Measurements from ENCODE around the gene SETD3. TPM values are rescaled to one million over a fixed set of nuclear protein-coding genes. Genes with fewer than 3 reads are reported as not detected.

SETD3 gene
- total RNA-seq, 1 donor from 2014 or later, result 62.8 TPM

DNA sequence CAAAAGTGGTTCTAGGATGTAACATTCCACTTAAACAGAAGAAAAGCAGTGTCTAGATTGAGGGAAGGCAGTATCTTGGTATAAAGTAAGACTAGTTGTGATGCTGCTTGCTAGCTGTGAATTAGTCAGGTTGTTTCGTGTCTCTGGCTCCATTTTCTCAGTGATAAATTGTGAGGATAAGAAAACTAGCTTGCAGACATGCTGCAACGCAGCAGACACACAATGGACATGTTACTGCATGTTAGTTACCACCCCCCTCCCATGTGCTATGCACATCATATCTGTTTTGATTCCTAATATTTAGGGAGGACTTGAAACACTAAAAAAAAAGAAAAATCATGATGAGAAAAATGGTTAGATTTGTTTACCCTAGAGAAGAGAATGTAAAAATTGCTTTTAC, 3.4 kb upstream of the SETD3 start:
- no peaks in the 10 kb centered on the region for H3K27me3 ChIP-seq (ENCODE audit: insufficient read depth, low read length)
- H4K20me1 ChIP-seq (ENCODE audit: insufficient read depth, low read length), result peaks cover 84% of the 10 kb centered on the region
- Mint-ChIP-seq H3K27me3 (ENCODE audit: low read depth, unreplicated experiment) (no peaks in the 10 kb centered on the region), H3K4me3 (ENCODE audit: unreplicated experiment) (peak overlapping the region; percentile 98), H3K36me3 (ENCODE audit: low read depth, unreplicated experiment) (no peaks in the 10 kb centered on the region), H3K27ac (ENCODE audit: unreplicated experiment) (peak overlapping the region; percentile 2), H3K9me3 (ENCODE audit: unreplicated experiment) (no peaks in the 10 kb centered on the region), H3K4me1 (ENCODE audit: low read depth, unreplicated experiment) (peaks cover 36% of the 10 kb centered on the region)
- no peak overlapping the region for H2AFZ ChIP-seq (ENCODE audit: low read depth, low read length)
- no peak for TF ChIP-seq EZH2 (IDR thresholded peaks at IDR 0.05; ENCODE audit: insufficient read depth, low read length)
- TF ChIP-seq, protein P1, sequence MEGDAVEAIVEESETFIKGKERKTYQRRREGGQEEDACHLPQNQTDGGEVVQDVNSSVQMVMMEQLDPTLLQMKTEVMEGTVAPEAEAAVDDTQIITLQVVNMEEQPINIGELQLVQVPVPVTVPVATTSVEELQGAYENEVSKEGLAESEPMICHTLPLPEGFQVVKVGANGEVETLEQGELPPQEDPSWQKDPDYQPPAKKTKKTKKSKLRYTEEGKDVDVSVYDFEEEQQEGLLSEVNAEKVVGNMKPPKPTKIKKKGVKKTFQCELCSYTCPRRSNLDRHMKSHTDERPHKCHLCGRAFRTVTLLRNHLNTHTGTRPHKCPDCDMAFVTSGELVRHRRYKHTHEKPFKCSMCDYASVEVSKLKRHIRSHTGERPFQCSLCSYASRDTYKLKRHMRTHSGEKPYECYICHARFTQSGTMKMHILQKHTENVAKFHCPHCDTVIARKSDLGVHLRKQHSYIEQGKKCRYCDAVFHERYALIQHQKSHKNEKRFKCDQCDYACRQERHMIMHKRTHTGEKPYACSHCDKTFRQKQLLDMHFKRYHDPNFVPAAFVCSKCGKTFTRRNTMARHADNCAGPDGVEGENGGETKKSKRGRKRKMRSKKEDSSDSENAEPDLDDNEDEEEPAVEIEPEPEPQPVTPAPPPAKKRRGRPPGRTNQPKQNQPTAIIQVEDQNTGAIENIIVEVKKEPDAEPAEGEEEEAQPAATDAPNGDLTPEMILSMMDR (IDR thresholded peaks at IDR 0.05; ENCODE audit: insufficient read depth, low read depth, low read length), result no peak
- H3K4me2 ChIP-seq (ENCODE audit: low read length), result no peak overlapping the region
- no peaks in the 10 kb centered on the region for H3K36me3 ChIP-seq (ENCODE audit: insufficient read depth, low read length)
- H3K4me1 ChIP-seq (ENCODE audit: insufficient read depth, low read length), result peaks cover 5% of the 10 kb centered on the region
- H3K4me3 ChIP-seq (ENCODE audit: insufficient read depth, low read depth, low read length), result no peak overlapping the region
- no peak overlapping the region for H3K27ac ChIP-seq (ENCODE audit: low read depth, low read length)
- no peak for FAIRE-seq
- H3K9me3 ChIP-seq (ENCODE audit: insufficient read depth, low read depth, low read length), result no peaks in the 10 kb centered on the region
- no peak overlapping the region for H3K9ac ChIP-seq (ENCODE audit: low read length)
- H3K79me2 ChIP-seq (ENCODE audit: insufficient read depth, low read length), result peaks cover 91% of the 10 kb centered on the region
- DNase-seq (ENCODE audit: low read depth), result no peak

DNA sequence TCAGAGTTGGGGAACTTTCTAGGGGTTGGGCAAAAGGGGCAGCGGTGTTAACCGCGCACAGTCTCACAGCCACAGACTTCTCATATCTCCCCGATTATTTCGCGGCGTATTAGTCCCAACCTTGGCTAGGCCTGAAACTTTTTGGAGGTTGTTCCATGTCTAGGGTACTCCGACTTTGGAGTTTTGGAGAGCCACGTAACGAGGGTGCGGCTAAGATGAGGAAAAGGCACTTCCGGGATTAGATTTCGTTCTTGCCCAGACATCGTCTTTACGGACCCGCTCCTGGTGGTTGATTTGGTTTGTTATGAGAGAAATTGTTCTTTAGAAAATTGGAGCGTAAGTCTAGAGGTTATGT, 1.1 kb upstream of the SETD3 start:
- Mint-ChIP-seq H3K9me3 (ENCODE audit: unreplicated experiment) (no peaks in the 10 kb centered on the region), H3K36me3 (ENCODE audit: low read depth, unreplicated experiment) (no peaks in the 10 kb centered on the region), H3K27ac (ENCODE audit: unreplicated experiment) (peak overlapping the region; percentile 99), H3K4me3 (ENCODE audit: unreplicated experiment) (peak overlapping the region; percentile 98), H3K27me3 (ENCODE audit: low read depth, unreplicated experiment) (no peaks in the 10 kb centered on the region), H3K4me1 (ENCODE audit: low read depth, unreplicated experiment) (peaks cover 40% of the 10 kb centered on the region)
- H3K27me3 ChIP-seq (ENCODE audit: insufficient read depth, low read length), result no peaks in the 10 kb centered on the region
- no peaks in the 10 kb centered on the region for H3K36me3 ChIP-seq (ENCODE audit: insufficient read depth, low read length)
- peaks cover 89% of the 10 kb centered on the region for H3K79me2 ChIP-seq (ENCODE audit: insufficient read depth, low read length)
- peak overlapping the region; percentile 81 for H2AFZ ChIP-seq (ENCODE audit: low read depth, low read length)
- no peak for FAIRE-seq
- peak overlapping the region; percentile 92 for H3K27ac ChIP-seq (ENCODE audit: low read depth, low read length)
- peak overlapping the region; percentile 94 for H3K4me2 ChIP-seq (ENCODE audit: low read length)
- H3K4me3 ChIP-seq (ENCODE audit: insufficient read depth, low read depth, low read length), result peak overlapping the region; percentile 96
- H4K20me1 ChIP-seq (ENCODE audit: insufficient read depth, low read length), result peaks cover 77% of the 10 kb centered on the region
- no peaks in the 10 kb centered on the region for H3K9me3 ChIP-seq (ENCODE audit: insufficient read depth, low read depth, low read length)
- peak; percentile 27 for DNase-seq (ENCODE audit: low read depth)
- TF ChIP-seq, protein P1 (IDR thresholded peaks at IDR 0.05; ENCODE audit: insufficient read depth, low read depth, low read length), result no peak
- no peak for TF ChIP-seq EZH2 (IDR thresholded peaks at IDR 0.05; ENCODE audit: insufficient read depth, low read length)
- H3K4me1 ChIP-seq (ENCODE audit: insufficient read depth, low read length), result peaks cover 9% of the 10 kb centered on the region
- H3K9ac ChIP-seq (ENCODE audit: low read length), result peak overlapping the region; percentile 96

DNA sequence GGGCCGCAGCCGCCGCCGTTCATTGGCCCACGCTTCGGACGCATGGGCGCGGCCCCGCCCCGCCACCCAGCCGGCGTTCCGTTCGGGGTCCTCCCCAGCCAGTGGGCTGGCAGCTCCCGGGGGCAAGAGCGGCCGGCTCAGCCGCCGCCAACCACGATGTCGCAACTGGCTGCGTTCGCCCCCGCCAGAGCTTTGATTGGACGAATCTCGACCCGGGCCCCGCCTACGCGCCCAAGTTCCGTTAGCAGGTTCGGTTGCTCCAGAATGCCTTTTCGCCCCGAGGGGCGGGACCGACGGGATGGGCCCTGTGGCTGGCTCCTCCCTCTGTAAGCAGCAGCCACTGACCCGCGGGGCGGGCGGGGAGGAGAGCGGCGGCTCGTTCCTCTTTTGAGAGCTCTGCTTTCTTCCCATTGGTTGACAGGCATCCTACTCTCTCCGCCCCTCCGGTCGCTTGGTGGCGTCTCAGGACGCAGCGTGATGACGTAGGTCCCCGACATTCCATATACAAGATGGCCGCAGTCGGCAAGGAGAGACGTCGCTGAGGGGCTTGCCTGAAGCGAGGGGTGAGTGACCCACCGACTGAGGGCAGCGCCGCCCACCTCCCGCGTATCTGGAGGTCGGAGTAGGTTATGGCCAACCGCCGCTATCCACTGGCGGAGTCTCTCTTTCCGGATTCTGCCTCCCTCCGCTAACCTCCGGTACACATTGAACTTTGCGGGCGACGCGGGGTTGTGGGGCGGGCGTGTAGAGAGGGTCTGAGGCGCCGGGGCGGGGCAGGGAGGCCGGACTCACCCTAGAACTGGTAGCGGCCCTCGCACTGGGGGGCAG, 472 bp upstream of the SETD3 start, which contains the start of gene CCNK:
CCNK (plus strand) TSS at position 493 of the 828 bp plus-strand sequence. CDS start 11,269 bp downstream, outside the sequence.
- TF ChIP-seq, protein P1 (IDR thresholded peaks at IDR 0.05; ENCODE audit: insufficient read depth, low read depth, low read length), result no peak
- no peak for TF ChIP-seq EZH2 (IDR thresholded peaks at IDR 0.05; ENCODE audit: insufficient read depth, low read length)
- Histone ChIP-seq H3K79me2 (ENCODE audit: insufficient read depth, low read length) (peaks cover 89% of the 10 kb centered on the region), H2AFZ (ENCODE audit: low read depth, low read length) (peak within 1 kb of the TSS; percentile 81), H3K27ac (ENCODE audit: low read depth, low read length) (peak within 1 kb of the TSS; percentile 92), H3K9ac (ENCODE audit: low read length) (peak within 1 kb of the TSS; percentile 96), H3K4me3 (ENCODE audit: insufficient read depth, low read depth, low read length) (peak within 1 kb of the TSS; percentile 96), H3K9me3 (ENCODE audit: insufficient read depth, low read depth, low read length) (no peaks in the 10 kb centered on the region), H3K27me3 (ENCODE audit: insufficient read depth, low read length) (no peaks in the 10 kb centered on the region), H3K4me2 (ENCODE audit: low read length) (peak within 1 kb of the TSS; percentile 94), H4K20me1 (ENCODE audit: insufficient read depth, low read length) (peaks cover 75% of the 10 kb centered on the region), H3K4me1 (ENCODE audit: insufficient read depth, low read length) (peaks cover 9% of the 10 kb centered on the region), H3K36me3 (ENCODE audit: insufficient read depth, low read length) (no peaks in the 10 kb centered on the region)
- no peaks in the 10 kb centered on the region for H3K9me3 Mint-ChIP-seq (ENCODE audit: unreplicated experiment)
- peak; percentile 43 for FAIRE-seq
- peak within 1 kb of the TSS; percentile 98 for H3K4me3 Mint-ChIP-seq (ENCODE audit: unreplicated experiment)
- H3K4me1 Mint-ChIP-seq (ENCODE audit: low read depth, unreplicated experiment), result peaks cover 41% of the 10 kb centered on the region
- peak; percentile 98 for DNase-seq (ENCODE audit: low read depth)
- no peaks in the 10 kb centered on the region for H3K36me3 Mint-ChIP-seq (ENCODE audit: low read depth, unreplicated experiment)
- H3K27ac Mint-ChIP-seq (ENCODE audit: unreplicated experiment), result peak within 1 kb of the TSS; percentile 99
- H3K27me3 Mint-ChIP-seq (ENCODE audit: low read depth, unreplicated experiment), result no peaks in the 10 kb centered on the region
